ENCODE results near the gene OVOL3. TPM values are rescaled to one million over a fixed set of nuclear protein-coding genes. Genes with fewer than 3 reads are reported as not detected.

OVOL3 gene
- total RNA-seq, 4 donors from 2014 or later, result not detected

GRCh38 chr19:36160821-36161596 is 50.1 kb downstream of the OVOL3 start:
- Histone ChIP-seq H3K4me1 (peaks cover 0 to 33% (median 2%) of the 10 kb centered on the region in 3 donors), H3K4me3 (no peak overlapping the region), H3K27me3 (no peaks in the 10 kb centered on the region), H3K36me3 (peaks cover 0 to 36% (median 0%) of the 10 kb centered on the region in 3 donors), H3K27ac (peak overlapping the region; percentile 60 to 95 (median 79)), H3K9me3 (no peaks in the 10 kb centered on the region)
- intact Hi-C loops (cut with DNase I), result no loop called here
- TF ChIP-seq POLR2A (IDR thresholded peaks at IDR 0.05), result peak in 1 of 4 donors; percentile 20
- TF ChIP-seq, protein P1, sequence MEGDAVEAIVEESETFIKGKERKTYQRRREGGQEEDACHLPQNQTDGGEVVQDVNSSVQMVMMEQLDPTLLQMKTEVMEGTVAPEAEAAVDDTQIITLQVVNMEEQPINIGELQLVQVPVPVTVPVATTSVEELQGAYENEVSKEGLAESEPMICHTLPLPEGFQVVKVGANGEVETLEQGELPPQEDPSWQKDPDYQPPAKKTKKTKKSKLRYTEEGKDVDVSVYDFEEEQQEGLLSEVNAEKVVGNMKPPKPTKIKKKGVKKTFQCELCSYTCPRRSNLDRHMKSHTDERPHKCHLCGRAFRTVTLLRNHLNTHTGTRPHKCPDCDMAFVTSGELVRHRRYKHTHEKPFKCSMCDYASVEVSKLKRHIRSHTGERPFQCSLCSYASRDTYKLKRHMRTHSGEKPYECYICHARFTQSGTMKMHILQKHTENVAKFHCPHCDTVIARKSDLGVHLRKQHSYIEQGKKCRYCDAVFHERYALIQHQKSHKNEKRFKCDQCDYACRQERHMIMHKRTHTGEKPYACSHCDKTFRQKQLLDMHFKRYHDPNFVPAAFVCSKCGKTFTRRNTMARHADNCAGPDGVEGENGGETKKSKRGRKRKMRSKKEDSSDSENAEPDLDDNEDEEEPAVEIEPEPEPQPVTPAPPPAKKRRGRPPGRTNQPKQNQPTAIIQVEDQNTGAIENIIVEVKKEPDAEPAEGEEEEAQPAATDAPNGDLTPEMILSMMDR (IDR thresholded peaks at IDR 0.05), result no peak
- no peak for DNase-seq
- WGBS, 2 donors, result 36 to 86% methylated on average over 1 to 7 of the region's 7 CpGs

Other genes starting within 250 kb of the OVOL3 start
- gene APLP1, start 242.6 kb upstream of the OVOL3 start, total RNA-seq, result 1 to 10 TPM in 1 of 4 donors, under 1 TPM in 2, not detected in 1; 0.44 to 1.7 (median 0.76) TPM
- 10 to 100 TPM in 2 of 4 donors, 1 to 10 TPM in 2; 4.0 to 29.4 (median 11.6) TPM for gene NFKBID, start 210.6 kb upstream of the OVOL3 start, total RNA-seq
- gene HCST, start 208.6 kb upstream of the OVOL3 start, total RNA-seq, result 1 to 10 TPM in 1 of 4 donors, not detected in 3; 1.3 TPM
- gene TYROBP, start 202.8 kb upstream of the OVOL3 start, total RNA-seq, result 10 to 100 TPM in 3 of 4 donors, 1 to 10 TPM in 1; 4.5 to 95.9 (median 33.8) TPM
- 10 to 100 TPM in 1 of 4 donors, 1 to 10 TPM in 3; 5.6 to 12.4 (median 7.5) TPM for gene LRFN3, start 174.8 kb upstream of the OVOL3 start, total RNA-seq
- 10 to 100 TPM; 17.6 to 40.1 (median 29.6) TPM for gene SDHAF1, start 116.0 kb upstream of the OVOL3 start, total RNA-seq
- under 1 TPM in 3 of 4 donors, not detected in 1; 0.26 to 0.95 (median 0.57) TPM for gene SYNE4, start 102.3 kb upstream of the OVOL3 start, total RNA-seq
- gene ALKBH6, start 96.9 kb upstream of the OVOL3 start, total RNA-seq, result 10 to 100 TPM; 14.6 to 28.6 (median 18.8) TPM
- 10 to 100 TPM in 1 of 4 donors, 1 to 10 TPM in 2, under 1 TPM in 1; 0.80 to 15.3 (median 2.7) TPM for gene CLIP3, start 78.3 kb upstream of the OVOL3 start, total RNA-seq
- gene THAP8, start 56.9 kb upstream of the OVOL3 start, total RNA-seq, result 1 to 10 TPM; 2.8 to 4.8 (median 3.6) TPM
- 1 to 10 TPM; 1.1 to 4.8 (median 3.5) TPM for gene WDR62, start 56.2 kb upstream of the OVOL3 start, total RNA-seq
- 10 to 100 TPM; 41.7 to 58.0 (median 47.6) TPM for gene POLR2I, start 3.7 kb downstream of the OVOL3 start, total RNA-seq
- 100 to 1,000 TPM in 3 of 4 donors, 10 to 100 TPM in 1; 97.9 to 157 (median 117) TPM for gene TBCB, start 4.3 kb downstream of the OVOL3 start, total RNA-seq
- gene CAPNS1, start 28.9 kb downstream of the OVOL3 start, total RNA-seq, result 100 to 1,000 TPM; 211 to 284 (median 266) TPM
- gene COX7A1, start 41.3 kb downstream of the OVOL3 start, total RNA-seq, result 10 to 100 TPM in 1 of 4 donors, 1 to 10 TPM in 3; 2.0 to 15.8 (median 3.1) TPM
- 1 to 10 TPM; 1.6 to 5.5 (median 2.8) TPM for gene ZNF565, start 103.5 kb downstream of the OVOL3 start, total RNA-seq
- gene ZNF146, start 104.0 kb downstream of the OVOL3 start, total RNA-seq, result 10 to 100 TPM; 40.3 to 72.9 (median 59.6) TPM

All from esophagus squamous epithelium (tissue), 5 donors.